ENCODE results near the gene SMIM22.
A peak's percentile ranks its signal among the peaks of the same experiment; 100 is the strongest.

Gene SMIM22

GRCh38 chr16:4772351-4772750, 22.8 kb upstream of the SMIM22 start:
- Histone ChIP-seq H2BK120ac (ENCODE audit: low read depth, low read length) (no peak overlapping the region), H3K4me2 (ENCODE audit: insufficient read depth, low read length, poor library complexity, severe bottlenecking) (no peak overlapping the region), H4K8ac (ENCODE audit: low read depth, low read length) (no peak overlapping the region), H2BK5ac (ENCODE audit: low read length) (no peak overlapping the region), H2BK12ac (ENCODE audit: low read length) (no peak overlapping the region), H3K4ac (ENCODE audit: low read length) (no peak overlapping the region), H3K27ac (replicated peaks; ENCODE audit: low read length) (no peak overlapping the region), H2AFZ (ENCODE audit: low read length) (no peak overlapping the region), H3K4me3 (ENCODE audit: low read length in 2 of 2) (no peak overlapping the region), H3K9me3 (replicated peaks in 1 of 2; ENCODE audit: control insufficient read depth in 2 of 2, insufficient read depth in 1 of 2, low read depth in 1 of 2, low read length in 2 of 2) (no peaks in the 10 kb centered on the region), H3K27me3 (ENCODE audit: control insufficient read depth in 3 of 3, insufficient read depth in 3 of 3, low read depth in 1 of 3, low read length in 3 of 3) (no peaks in the 10 kb centered on the region), H2BK15ac (ENCODE audit: low read length) (no peak overlapping the region), H4K91ac (ENCODE audit: low read depth, low read length, poor library complexity) (no peak overlapping the region), H3K9ac (ENCODE audit: low read depth, low read length, poor library complexity) (no peak overlapping the region), H3K14ac (ENCODE audit: low read length) (no peak overlapping the region), H3K4me1 (ENCODE audit: control insufficient read depth in 2 of 2, insufficient read depth in 1 of 2, low read depth in 1 of 2, low read length in 2 of 2) (peaks cover 2 to 3% of the 10 kb centered on the region in 2 donors), H3K79me1 (ENCODE audit: low read depth, low read length) (no peaks in the 10 kb centered on the region), H3K18ac (ENCODE audit: low read length) (no peak overlapping the region), H2AK5ac (ENCODE audit: low read depth, low read length) (no peak overlapping the region), H3K23ac (ENCODE audit: low read depth, low read length, poor library complexity) (no peak overlapping the region), H3K36me3 (replicated peaks in 1 of 2; ENCODE audit: control insufficient read depth in 2 of 2, insufficient read depth in 2 of 2, low read length in 2 of 2) (no peaks in the 10 kb centered on the region)
- no CpG with 5 or more reads among the region's 5 CpGs for WGBS, 2 donors (ENCODE audit: extremely low coverage in 2 of 2, insufficient read length in 2 of 2, insufficient replicate concordance in 1 of 2)
- no peak for DNase-seq (ENCODE audit: low spot score)

- Histone ChIP-seq H3K27ac (replicated peaks; ENCODE audit: low read length) (no peak overlapping the region), H3K4me2 (ENCODE audit: insufficient read depth, low read length, poor library complexity, severe bottlenecking) (no peak overlapping the region), H3K36me3 (replicated peaks in 1 of 2; ENCODE audit: control insufficient read depth in 2 of 2, insufficient read depth in 2 of 2, low read length in 2 of 2) (no peaks in the 10 kb centered on the region), H3K4me3 (ENCODE audit: low read length in 2 of 2) (no peak overlapping the region), H2AK5ac (ENCODE audit: low read depth, low read length) (no peak overlapping the region), H3K27me3 (ENCODE audit: control insufficient read depth in 3 of 3, insufficient read depth in 3 of 3, low read depth in 1 of 3, low read length in 3 of 3) (no peaks in the 10 kb centered on the region), H3K4me1 (ENCODE audit: control insufficient read depth in 2 of 2, insufficient read depth in 1 of 2, low read depth in 1 of 2, low read length in 2 of 2) (peaks cover 0 to 1% of the 10 kb centered on the region in 2 donors), H3K14ac (ENCODE audit: low read length) (no peak overlapping the region), H3K9me3 (replicated peaks in 1 of 2; ENCODE audit: control insufficient read depth in 2 of 2, insufficient read depth in 1 of 2, low read depth in 1 of 2, low read length in 2 of 2) (no peaks in the 10 kb centered on the region), H3K9ac (ENCODE audit: low read depth, low read length, poor library complexity) (no peak overlapping the region), H3K4ac (ENCODE audit: low read length) (no peak overlapping the region), H4K8ac (ENCODE audit: low read depth, low read length) (no peak overlapping the region), H3K23ac (ENCODE audit: low read depth, low read length, poor library complexity) (no peak overlapping the region), H4K91ac (ENCODE audit: low read depth, low read length, poor library complexity) (no peak overlapping the region), H3K18ac (ENCODE audit: low read length) (peak overlapping the region; percentile 7), H2BK5ac (ENCODE audit: low read length) (no peak overlapping the region), H2BK120ac (ENCODE audit: low read depth, low read length) (no peak overlapping the region), H3K79me1 (ENCODE audit: low read depth, low read length) (no peaks in the 10 kb centered on the region), H2BK15ac (ENCODE audit: low read length) (no peak overlapping the region), H2AFZ (ENCODE audit: low read length) (no peak overlapping the region), H2BK12ac (ENCODE audit: low read length) (no peak overlapping the region)
- no CpG with 5 or more reads among the region's 13 CpGs for WGBS, 2 donors (ENCODE audit: extremely low coverage in 2 of 2, insufficient read length in 2 of 2, insufficient replicate concordance in 1 of 2)
- DNase-seq (ENCODE audit: low spot score) = no peak
Measured at GRCh38 chr16:4775005-4775404, 20.2 kb upstream of the SMIM22 start.

GRCh38 chr16:4776141-4776705, 18.9 kb upstream of the SMIM22 start:
- no peak overlapping the region for H4K8ac ChIP-seq (ENCODE audit: low read depth, low read length)
- no peak overlapping the region for H2AK5ac ChIP-seq (ENCODE audit: low read depth, low read length)
- no CpG with 5 or more reads among the region's 2 CpGs for WGBS, 2 donors (ENCODE audit: extremely low coverage in 2 of 2, insufficient read length in 2 of 2, insufficient replicate concordance in 1 of 2)

GRCh38 chr16:4777339-4778049, 17.7 kb upstream of the SMIM22 start:
- no peak overlapping the region for H2AFZ ChIP-seq (ENCODE audit: low read length)
- H3K4ac ChIP-seq (ENCODE audit: low read length) = no peak overlapping the region
- no CpG with 5 or more reads among the region's 17 CpGs for WGBS, 2 donors (ENCODE audit: extremely low coverage in 2 of 2, insufficient read length in 2 of 2, insufficient replicate concordance in 1 of 2)
- no peak overlapping the region for H2BK15ac ChIP-seq (ENCODE audit: low read length)
- H3K79me1 ChIP-seq (ENCODE audit: low read depth, low read length) = no peaks in the 10 kb centered on the region
- H3K4me2 ChIP-seq (ENCODE audit: insufficient read depth, low read length, poor library complexity, severe bottlenecking) = no peak overlapping the region
- no peaks in the 10 kb centered on the region for H3K36me3 ChIP-seq (replicated peaks in 1 of 2; ENCODE audit: control insufficient read depth in 2 of 2, insufficient read depth in 2 of 2, low read length in 2 of 2)
- H3K27ac ChIP-seq (replicated peaks; ENCODE audit: low read length) = no peak overlapping the region
- no peak overlapping the region for H2AK5ac ChIP-seq (ENCODE audit: low read depth, low read length)
- DNase-seq (ENCODE audit: low spot score) = no peak
- no peak overlapping the region for H3K9ac ChIP-seq (ENCODE audit: low read depth, low read length, poor library complexity)
- H2BK120ac ChIP-seq (ENCODE audit: low read depth, low read length) = no peak overlapping the region
- no peak overlapping the region for H3K23ac ChIP-seq (ENCODE audit: low read depth, low read length, poor library complexity)
- H3K4me3 ChIP-seq (ENCODE audit: low read length in 2 of 2) = no peak overlapping the region
- peaks cover 0 to 1% of the 10 kb centered on the region in 2 donors for H3K4me1 ChIP-seq (ENCODE audit: control insufficient read depth in 2 of 2, insufficient read depth in 1 of 2, low read depth in 1 of 2, low read length in 2 of 2)
- H2BK5ac ChIP-seq (ENCODE audit: low read length) = no peak overlapping the region
- no peaks in the 10 kb centered on the region for H3K9me3 ChIP-seq (replicated peaks in 1 of 2; ENCODE audit: control insufficient read depth in 2 of 2, insufficient read depth in 1 of 2, low read depth in 1 of 2, low read length in 2 of 2)
- H3K14ac ChIP-seq (ENCODE audit: low read length) = no peak overlapping the region
- no peak overlapping the region for H2BK12ac ChIP-seq (ENCODE audit: low read length)
- no peak overlapping the region for H4K8ac ChIP-seq (ENCODE audit: low read depth, low read length)
- no peak overlapping the region for H3K18ac ChIP-seq (ENCODE audit: low read length)
- H4K91ac ChIP-seq (ENCODE audit: low read depth, low read length, poor library complexity) = no peak overlapping the region
- no peaks in the 10 kb centered on the region for H3K27me3 ChIP-seq (ENCODE audit: control insufficient read depth in 3 of 3, insufficient read depth in 3 of 3, low read depth in 1 of 3, low read length in 3 of 3)

More at GRCh38 chr16:4776141-4776705, 18.9 kb upstream of the SMIM22 start:
- Histone ChIP-seq H3K18ac (ENCODE audit: low read length) (no peak overlapping the region), H3K4me2 (ENCODE audit: insufficient read depth, low read length, poor library complexity, severe bottlenecking) (no peak overlapping the region), H3K27ac (replicated peaks; ENCODE audit: low read length) (no peak overlapping the region), H2AFZ (ENCODE audit: low read length) (no peak overlapping the region), H4K91ac (ENCODE audit: low read depth, low read length, poor library complexity) (no peak overlapping the region), H3K23ac (ENCODE audit: low read depth, low read length, poor library complexity) (no peak overlapping the region), H3K4ac (ENCODE audit: low read length) (no peak overlapping the region), H2BK5ac (ENCODE audit: low read length) (no peak overlapping the region), H3K4me3 (ENCODE audit: low read length in 2 of 2) (peak overlapping the region in 1 of 2 donors; percentile 4), H3K79me1 (ENCODE audit: low read depth, low read length) (no peaks in the 10 kb centered on the region), H3K27me3 (ENCODE audit: control insufficient read depth in 3 of 3, insufficient read depth in 3 of 3, low read depth in 1 of 3, low read length in 3 of 3) (no peaks in the 10 kb centered on the region), H2BK15ac (ENCODE audit: low read length) (no peak overlapping the region), H2BK120ac (ENCODE audit: low read depth, low read length) (no peak overlapping the region), H3K4me1 (ENCODE audit: control insufficient read depth in 2 of 2, insufficient read depth in 1 of 2, low read depth in 1 of 2, low read length in 2 of 2) (peaks cover 0 to 1% of the 10 kb centered on the region in 2 donors), H3K9me3 (replicated peaks in 1 of 2; ENCODE audit: control insufficient read depth in 2 of 2, insufficient read depth in 1 of 2, low read depth in 1 of 2, low read length in 2 of 2) (no peaks in the 10 kb centered on the region), H2BK12ac (ENCODE audit: low read length) (no peak overlapping the region), H3K36me3 (replicated peaks in 1 of 2; ENCODE audit: control insufficient read depth in 2 of 2, insufficient read depth in 2 of 2, low read length in 2 of 2) (no peaks in the 10 kb centered on the region), H3K14ac (ENCODE audit: low read length) (no peak overlapping the region), H3K9ac (ENCODE audit: low read depth, low read length, poor library complexity) (no peak overlapping the region)
- DNase-seq (ENCODE audit: low spot score) = no peak

Data from neuronal stem cell (in vitro differentiated cells).